ENCODE results near the gene CNOT2. TPM values are rescaled to one million over a fixed set of nuclear protein-coding genes. Genes with fewer than 3 reads are reported as not detected.

Gene CNOT2
- polyA plus RNA-seq, 1 donor (not counting 4 experiments of a cell fraction or from before 2014, with no cell fraction given), result 85.3 TPM

GRCh38 chr12:70353780-70354660 is 110.8 kb downstream of the CNOT2 start:
- TF ChIP-seq EZH2 (IDR thresholded peaks at IDR 0.05; ENCODE audit: low read length) (no peak), CTCF (optimal IDR thresholded peaks at IDR 0.05 in 1 of 3, IDR thresholded peaks at IDR 0.05 in 1 of 3, conservative IDR thresholded peaks at IDR 0.05 in 1 of 3; ENCODE audit: extremely low read depth in 1 of 3, insufficient read depth in 2 of 3, low read length in 3 of 3) (no peak)
- Histone ChIP-seq H3K9me3 (ENCODE audit: control insufficient read depth, low read depth, low read length) (no peaks in the 10 kb centered on the region), H2AFZ (ENCODE audit: control insufficient read depth, low read length) (no peak overlapping the region), H3K9ac (ENCODE audit: control insufficient read depth, extremely low read depth, insufficient read depth, low read length) (no peak overlapping the region), H3K27ac (ENCODE audit: control insufficient read depth, insufficient read depth, low read length) (no peak overlapping the region), H4K20me1 (ENCODE audit: control insufficient read depth, extremely low read depth, insufficient read depth, low read length) (no peaks in the 10 kb centered on the region), H3K9me1 (ENCODE audit: control insufficient read depth, extremely low read depth, insufficient read depth, low read length) (no peaks in the 10 kb centered on the region), H3K4me1 (ENCODE audit: control insufficient read depth, extremely low read depth, insufficient read depth, low read length) (no peaks in the 10 kb centered on the region), H3K4me2 (ENCODE audit: control insufficient read depth, extremely low read depth, insufficient read depth, low read depth, low read length) (no peak overlapping the region), H3K36me3 (ENCODE audit: control insufficient read depth in 2 of 2, extremely low read depth in 1 of 2, insufficient read depth in 2 of 2, low read length in 2 of 2) (peaks cover 0 to 4% of the 10 kb centered on the region in 2 experiments), H3K4me3 (ENCODE audit: control insufficient read depth in 2 of 3, extremely low read depth in 1 of 3, insufficient read depth in 2 of 3, low read depth in 1 of 3, low read length in 3 of 3) (no peak overlapping the region), H3K79me2 (ENCODE audit: control insufficient read depth, insufficient read depth, low read length) (no peaks in the 10 kb centered on the region), H3K27me3 (ENCODE audit: control insufficient read depth, extremely low read depth, insufficient read depth, low read length) (no peaks in the 10 kb centered on the region)
- DNase-seq (ENCODE audit: low read depth, low spot score), result no peak
- dilution Hi-C loops (cut with MboI; ENCODE audit: extremely low pct_ligation_motif_present, low sequenced_read_pairs), result no loop called here
- no peak for FAIRE-seq

GRCh38 chr12:70354787-70355186 is 111.6 kb downstream of the CNOT2 start:
- Histone ChIP-seq H3K4me2 (ENCODE audit: control insufficient read depth, extremely low read depth, insufficient read depth, low read depth, low read length) (no peak overlapping the region), H3K9me1 (ENCODE audit: control insufficient read depth, extremely low read depth, insufficient read depth, low read length) (no peaks in the 10 kb centered on the region), H3K4me3 (ENCODE audit: control insufficient read depth in 2 of 3, extremely low read depth in 1 of 3, insufficient read depth in 2 of 3, low read depth in 1 of 3, low read length in 3 of 3) (no peak overlapping the region), H3K9me3 (ENCODE audit: control insufficient read depth, low read depth, low read length) (no peaks in the 10 kb centered on the region), H3K36me3 (ENCODE audit: control insufficient read depth in 2 of 2, extremely low read depth in 1 of 2, insufficient read depth in 2 of 2, low read length in 2 of 2) (peaks cover 0 to 4% of the 10 kb centered on the region in 2 experiments), H2AFZ (ENCODE audit: control insufficient read depth, low read length) (no peak overlapping the region), H3K27ac (ENCODE audit: control insufficient read depth, insufficient read depth, low read length) (no peak overlapping the region), H3K4me1 (ENCODE audit: control insufficient read depth, extremely low read depth, insufficient read depth, low read length) (no peaks in the 10 kb centered on the region), H3K27me3 (ENCODE audit: control insufficient read depth, extremely low read depth, insufficient read depth, low read length) (no peaks in the 10 kb centered on the region), H3K9ac (ENCODE audit: control insufficient read depth, extremely low read depth, insufficient read depth, low read length) (no peak overlapping the region), H3K79me2 (ENCODE audit: control insufficient read depth, insufficient read depth, low read length) (no peaks in the 10 kb centered on the region), H4K20me1 (ENCODE audit: control insufficient read depth, extremely low read depth, insufficient read depth, low read length) (no peaks in the 10 kb centered on the region)
- TF ChIP-seq CTCF (optimal IDR thresholded peaks at IDR 0.05 in 1 of 3, IDR thresholded peaks at IDR 0.05 in 1 of 3, conservative IDR thresholded peaks at IDR 0.05 in 1 of 3; ENCODE audit: extremely low read depth in 1 of 3, insufficient read depth in 2 of 3, low read length in 3 of 3) (no peak), EZH2 (IDR thresholded peaks at IDR 0.05; ENCODE audit: low read length) (no peak)
- dilution Hi-C loops (cut with MboI; ENCODE audit: extremely low pct_ligation_motif_present, low sequenced_read_pairs), result no loop called here
- FAIRE-seq (no peak), DNase-seq (ENCODE audit: low read depth, low spot score) (no peak)
